HG02938 (cell line): ENCODE measurements around the gene KIF5A.

Experiments
- ATAC-seq: cut with Tn5 transposase; IDR thresholded peaks from one replicate; pipeline ENCODE4 v1.9.1; 2021; ENCODE audit warnings: mild to moderate bottlenecking, moderate library complexity; ENCODE audit not compliant: unreplicated experiment

The KIF5A gene

GRCh38 chr12:57628280-57629191 lies 78.7 kb downstream of the KIF5A start:
- ATAC-seq = no peak

- ATAC-seq = no peak
These were observed 80.1 kb downstream of the KIF5A start for GRCh38 chr12:57629897-57630471.

GRCh38 chr12:57630891-57631433 lies 81.1 kb downstream of the KIF5A start:
- ATAC-seq = no peak

GRCh38 chr12:57631566-57632072 lies 81.8 kb downstream of the KIF5A start:
- ATAC-seq = no peak

GRCh38 chr12:57632073-57632957 lies 82.5 kb downstream of the KIF5A start:
- ATAC-seq = no peak

GRCh38 chr12:57632958-57633840 lies 83.4 kb downstream of the KIF5A start, which contains the start of gene B4GALNT1:
B4GALNT1 (minus strand) TSS chr12:57633201; CDS start chr12:57632132, 1,069 bp downstream.
- no peak for ATAC-seq
